Measurements from ENCODE around the gene CAPZB.

DNA sequence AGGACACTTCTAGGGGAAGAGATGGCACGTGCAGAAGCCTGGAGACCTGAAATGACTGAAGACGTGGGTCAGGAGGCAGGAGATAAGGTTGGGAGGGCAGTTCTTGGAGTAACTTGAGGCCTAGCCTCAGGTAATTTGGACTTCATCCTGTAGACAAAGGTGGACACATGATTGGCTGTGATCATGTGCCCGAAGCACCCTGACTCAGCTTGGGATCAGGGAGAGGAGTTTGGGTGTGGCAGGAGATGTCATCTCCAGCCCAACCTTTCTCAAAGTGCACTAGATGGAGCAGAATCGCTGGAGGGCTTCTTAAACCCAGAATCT lies 171.7 kb downstream of the CAPZB start:
- TF ChIP-seq, protein P1, sequence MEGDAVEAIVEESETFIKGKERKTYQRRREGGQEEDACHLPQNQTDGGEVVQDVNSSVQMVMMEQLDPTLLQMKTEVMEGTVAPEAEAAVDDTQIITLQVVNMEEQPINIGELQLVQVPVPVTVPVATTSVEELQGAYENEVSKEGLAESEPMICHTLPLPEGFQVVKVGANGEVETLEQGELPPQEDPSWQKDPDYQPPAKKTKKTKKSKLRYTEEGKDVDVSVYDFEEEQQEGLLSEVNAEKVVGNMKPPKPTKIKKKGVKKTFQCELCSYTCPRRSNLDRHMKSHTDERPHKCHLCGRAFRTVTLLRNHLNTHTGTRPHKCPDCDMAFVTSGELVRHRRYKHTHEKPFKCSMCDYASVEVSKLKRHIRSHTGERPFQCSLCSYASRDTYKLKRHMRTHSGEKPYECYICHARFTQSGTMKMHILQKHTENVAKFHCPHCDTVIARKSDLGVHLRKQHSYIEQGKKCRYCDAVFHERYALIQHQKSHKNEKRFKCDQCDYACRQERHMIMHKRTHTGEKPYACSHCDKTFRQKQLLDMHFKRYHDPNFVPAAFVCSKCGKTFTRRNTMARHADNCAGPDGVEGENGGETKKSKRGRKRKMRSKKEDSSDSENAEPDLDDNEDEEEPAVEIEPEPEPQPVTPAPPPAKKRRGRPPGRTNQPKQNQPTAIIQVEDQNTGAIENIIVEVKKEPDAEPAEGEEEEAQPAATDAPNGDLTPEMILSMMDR (IDR thresholded peaks at IDR 0.05; ENCODE audit: extremely low read depth in 1 of 2, insufficient read depth in 1 of 2, low read depth in 1 of 2, low read length in 2 of 2) = no peak
- TF ChIP-seq JUN (IDR thresholded peaks at IDR 0.05; ENCODE audit: borderline replicate concordance, insufficient read depth, insufficient read length, low read depth) = no peak
- TF ChIP-seq POLR2A (IDR thresholded peaks at IDR 0.05; ENCODE audit: low read depth, low read length) = no peak
- TF ChIP-seq POLR2AphosphoS5 (IDR thresholded peaks at IDR 0.05; ENCODE audit: insufficient read depth, low read depth, low read length) = no peak
- TF ChIP-seq EZH2 (IDR thresholded peaks at IDR 0.05; ENCODE audit: borderline replicate concordance, low read depth, low read length, severe bottlenecking) = no peak
